GM19372 (cell line): ENCODE measurements around the gene CAMK1D.
"Not testable (repeated sequence)": the region's sequence is repeated elsewhere in the genome, so short reads cannot be mapped to it uniquely, and the experiment has no call there.

ENCODE experiments used
- ATAC-seq: cut with Tn5 transposase; IDR thresholded peaks from one replicate; pipeline ENCODE4 v1.9.1; 2021; ENCODE audit warnings: mild to moderate bottlenecking, low read depth, moderate library complexity; ENCODE audit not compliant: unreplicated experiment

The CAMK1D gene

GRCh38 chr10:12540341-12540781, 191.0 kb downstream of the CAMK1D start:
- no peak for ATAC-seq

GRCh38 chr10:12541446-12542067, 192.2 kb downstream of the CAMK1D start:
- no peak for ATAC-seq

- ATAC-seq: no peak
Observed at GRCh38 chr10:12542133-12542670, 192.9 kb downstream of the CAMK1D start.

GRCh38 chr10:12543589-12543988, 194.2 kb downstream of the CAMK1D start:
- no peak for ATAC-seq

- ATAC-seq: not testable (repeated sequence)
Observed at GRCh38 chr10:12546160-12546802, 196.9 kb downstream of the CAMK1D start.

- no peak for ATAC-seq
Observed at GRCh38 chr10:12547301-12547771, 198.0 kb downstream of the CAMK1D start.

- no peak for ATAC-seq
Observed at GRCh38 chr10:12549297-12549696, 199.9 kb downstream of the CAMK1D start.

GRCh38 chr10:12550994-12551393, 201.6 kb downstream of the CAMK1D start:
- ATAC-seq: no peak

- ATAC-seq: no peak
Observed at GRCh38 chr10:12556039-12556438, 206.7 kb downstream of the CAMK1D start.

GRCh38 chr10:12559578-12560178, 210.3 kb downstream of the CAMK1D start:
- no peak for ATAC-seq

GRCh38 chr10:12561307-12561706, 212.0 kb downstream of the CAMK1D start:
- no peak for ATAC-seq

GRCh38 chr10:12561720-12562119, 212.4 kb downstream of the CAMK1D start:
- ATAC-seq: no peak

GRCh38 chr10:12563489-12563888, 214.1 kb downstream of the CAMK1D start:
- no peak for ATAC-seq

GRCh38 chr10:12564173-12564572, 214.8 kb downstream of the CAMK1D start:
- ATAC-seq: no peak

GRCh38 chr10:12566161-12567115, 217.1 kb downstream of the CAMK1D start:
- no peak for ATAC-seq

GRCh38 chr10:12568391-12569009, 219.2 kb downstream of the CAMK1D start:
- ATAC-seq: no peak

- ATAC-seq: no peak
Observed at GRCh38 chr10:12572281-12572680, 222.9 kb downstream of the CAMK1D start.

- no peak for ATAC-seq
Observed at GRCh38 chr10:12577610-12578009, 228.3 kb downstream of the CAMK1D start.

- ATAC-seq: peak; percentile 49
Observed at GRCh38 chr10:12579954-12580858, 230.9 kb downstream of the CAMK1D start.
